ENCODE results near the gene C8A.

Gene C8A

DNA sequence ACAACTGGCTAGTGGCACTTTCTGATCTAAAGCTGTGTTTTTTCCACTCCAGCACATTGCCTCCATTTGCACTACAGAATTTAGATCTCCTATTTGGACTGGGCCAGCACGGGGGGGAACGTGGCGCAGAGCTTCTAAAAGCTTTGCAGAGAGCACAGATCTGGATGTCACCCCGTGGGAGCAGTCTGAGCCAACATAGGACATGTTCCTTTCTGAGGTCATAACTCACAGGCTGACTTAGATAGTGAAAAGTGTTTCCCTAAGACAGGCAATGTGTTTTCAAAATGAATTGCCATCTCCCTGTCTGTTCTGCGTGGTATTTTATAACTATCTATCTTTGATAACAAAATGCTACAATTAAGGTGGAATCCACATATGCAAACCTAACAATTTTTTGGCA, 3.7 kb upstream of the C8A start:
- CTCF ChIA-PET: no interaction called here
- Mint-ChIP-seq H3K36me3 (no peaks in the 10 kb centered on the region), H3K4me3 (no peak overlapping the region), H3K27me3 (peaks cover 5% of the 10 kb centered on the region), H3K27ac (no peak overlapping the region), H3K4me1 (no peaks in the 10 kb centered on the region), H3K9me3 (no peaks in the 10 kb centered on the region)
- no peak for DNase-seq

- no peak overlapping the region for H3K4me3 Mint-ChIP-seq
- CTCF ChIA-PET: no interaction called here
- DNase-seq: no peak
- H3K9me3 Mint-ChIP-seq: no peaks in the 10 kb centered on the region
- H3K4me1 Mint-ChIP-seq: no peaks in the 10 kb centered on the region
- peaks cover 2% of the 10 kb centered on the region for H3K27me3 Mint-ChIP-seq
- no peak overlapping the region for H3K27ac Mint-ChIP-seq
- no peaks in the 10 kb centered on the region for H3K36me3 Mint-ChIP-seq
Observed at GRCh38 chr1:56852476-56852875, 2.1 kb upstream of the C8A start.

DNA sequence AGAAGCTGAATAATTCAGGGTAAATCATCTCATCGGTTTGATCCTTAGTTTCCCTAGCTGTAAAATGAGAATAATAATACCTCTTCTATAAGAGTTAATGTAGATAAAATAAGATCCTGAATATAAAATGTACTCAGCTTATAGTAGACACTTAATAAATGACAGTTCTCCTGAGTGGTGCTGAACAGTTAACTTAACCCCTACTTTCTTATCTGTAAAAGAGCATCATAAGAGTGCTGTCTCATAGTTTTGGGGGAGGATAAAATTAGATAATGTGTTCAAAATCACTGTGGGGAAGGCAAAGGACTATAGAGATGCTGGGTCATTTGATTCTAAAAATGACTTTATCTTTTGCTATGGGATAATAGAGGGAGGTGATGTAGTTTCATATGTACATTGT, 593 bp downstream of the C8A start:
- CTCF ChIA-PET: no interaction called here
- H3K4me3 Mint-ChIP-seq: no peak overlapping the region
- no peaks in the 10 kb centered on the region for H3K4me1 Mint-ChIP-seq
- no peaks in the 10 kb centered on the region for H3K9me3 Mint-ChIP-seq
- no peaks in the 10 kb centered on the region for H3K36me3 Mint-ChIP-seq
- no peak for DNase-seq
- no peak overlapping the region for H3K27ac Mint-ChIP-seq
- H3K27me3 Mint-ChIP-seq: no peaks in the 10 kb centered on the region

- Mint-ChIP-seq H3K36me3 (no peaks in the 10 kb centered on the region), H3K4me1 (no peaks in the 10 kb centered on the region), H3K4me3 (no peak overlapping the region), H3K27ac (no peak overlapping the region), H3K27me3 (no peaks in the 10 kb centered on the region), H3K9me3 (no peaks in the 10 kb centered on the region)
- CTCF ChIA-PET: no interaction called here
- DNase-seq: no peak
Observed at GRCh38 chr1:56856186-56856585, 1.6 kb downstream of the C8A start.

DNA sequence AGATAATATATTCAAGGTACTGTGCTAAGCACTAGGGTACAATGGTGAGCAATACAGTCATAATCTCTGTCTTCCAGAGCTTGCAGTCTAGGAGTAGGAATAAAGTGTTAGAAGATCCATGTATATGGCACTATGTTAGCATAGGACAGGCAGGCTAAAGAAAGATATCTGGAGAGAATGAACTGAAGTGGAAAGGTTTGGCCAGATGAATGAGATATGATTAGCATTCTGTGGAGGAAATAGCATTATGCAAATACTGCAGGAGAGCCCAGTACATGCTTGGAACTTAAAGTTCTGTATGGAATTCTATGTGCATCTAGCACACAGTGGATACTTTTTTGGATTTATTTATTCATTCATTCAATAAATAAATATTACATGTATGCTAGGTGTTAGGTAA, 4.7 kb downstream of the C8A start:
- Mint-ChIP-seq H3K4me1 (no peaks in the 10 kb centered on the region), H3K9me3 (no peaks in the 10 kb centered on the region), H3K27me3 (no peaks in the 10 kb centered on the region), H3K36me3 (no peaks in the 10 kb centered on the region), H3K27ac (no peak overlapping the region), H3K4me3 (no peak overlapping the region)
- DNase-seq: no peak
- CTCF ChIA-PET: no interaction called here

- Mint-ChIP-seq H3K27me3 (no peaks in the 10 kb centered on the region), H3K9me3 (no peaks in the 10 kb centered on the region), H3K4me3 (no peak overlapping the region), H3K4me1 (no peaks in the 10 kb centered on the region), H3K36me3 (no peaks in the 10 kb centered on the region), H3K27ac (no peak overlapping the region)
- CTCF ChIA-PET: no interaction called here
- DNase-seq: no peak
Observed at GRCh38 chr1:56863265-56863992, 8.8 kb downstream of the C8A start.

GRCh38 chr1:56864430-56864829, 9.8 kb downstream of the C8A start:
- H3K4me1 Mint-ChIP-seq: no peaks in the 10 kb centered on the region
- H3K27ac Mint-ChIP-seq: no peak overlapping the region
- H3K9me3 Mint-ChIP-seq: no peaks in the 10 kb centered on the region
- no peak for DNase-seq
- no peaks in the 10 kb centered on the region for H3K27me3 Mint-ChIP-seq
- CTCF ChIA-PET: no interaction called here
- no peaks in the 10 kb centered on the region for H3K36me3 Mint-ChIP-seq
- H3K4me3 Mint-ChIP-seq: no peak overlapping the region

GRCh38 chr1:56866656-56867055, 12.1 kb downstream of the C8A start:
- Mint-ChIP-seq H3K4me1 (no peaks in the 10 kb centered on the region), H3K36me3 (no peaks in the 10 kb centered on the region), H3K9me3 (no peaks in the 10 kb centered on the region), H3K27ac (no peak overlapping the region), H3K27me3 (no peaks in the 10 kb centered on the region), H3K4me3 (no peak overlapping the region)
- DNase-seq: no peak
- CTCF ChIA-PET: no interaction called here

DNA sequence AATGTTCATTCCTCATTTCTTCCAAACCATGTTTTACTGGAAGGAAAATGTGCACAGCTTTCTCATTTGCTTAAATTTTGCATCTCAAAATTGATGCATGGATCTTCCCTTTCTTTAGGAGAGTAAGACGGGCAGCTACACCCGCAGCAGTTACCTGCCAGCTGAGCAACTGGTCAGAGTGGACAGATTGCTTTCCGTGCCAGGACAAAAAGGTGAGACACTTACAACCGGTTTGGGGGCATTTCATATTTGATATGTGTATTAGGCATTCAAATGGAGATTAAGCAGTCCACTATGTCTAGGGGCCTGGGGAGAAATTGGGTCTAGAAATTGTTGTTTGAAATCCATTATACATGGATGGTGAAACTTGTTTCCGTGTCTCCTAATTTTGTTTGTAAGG, 12.9 kb downstream of the C8A start:
- CTCF ChIA-PET: no interaction called here
- H3K4me3 Mint-ChIP-seq: no peak overlapping the region
- H3K36me3 Mint-ChIP-seq: no peaks in the 10 kb centered on the region
- no peak for DNase-seq
- H3K4me1 Mint-ChIP-seq: no peaks in the 10 kb centered on the region
- no peaks in the 10 kb centered on the region for H3K9me3 Mint-ChIP-seq
- no peak overlapping the region for H3K27ac Mint-ChIP-seq
- H3K27me3 Mint-ChIP-seq: no peaks in the 10 kb centered on the region

DNA sequence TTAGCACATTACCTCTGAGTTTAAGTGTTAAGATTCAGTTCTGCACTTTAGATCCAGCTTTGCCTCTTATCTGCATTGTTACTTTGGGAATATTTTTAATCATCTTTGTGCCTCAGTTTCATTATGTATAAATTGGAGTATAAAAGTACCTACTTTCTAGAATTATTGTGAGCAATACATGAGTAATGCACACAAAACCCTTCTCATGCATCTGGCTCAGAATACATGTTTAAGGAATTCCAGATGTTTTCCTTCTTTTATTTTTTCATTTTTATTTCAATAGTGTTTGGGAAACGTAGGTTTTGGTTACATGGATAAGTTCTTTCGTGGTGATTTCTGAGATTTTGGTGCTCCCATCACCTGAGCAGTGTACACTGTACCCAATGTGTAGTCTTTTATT, 14.2 kb downstream of the C8A start:
- no peak for DNase-seq
- H3K36me3 Mint-ChIP-seq: no peaks in the 10 kb centered on the region
- CTCF ChIA-PET: no interaction called here
- no peaks in the 10 kb centered on the region for H3K9me3 Mint-ChIP-seq
- H3K27ac Mint-ChIP-seq: no peak overlapping the region
- H3K4me1 Mint-ChIP-seq: no peaks in the 10 kb centered on the region
- H3K27me3 Mint-ChIP-seq: no peaks in the 10 kb centered on the region
- no peak overlapping the region for H3K4me3 Mint-ChIP-seq

- Mint-ChIP-seq H3K4me3 (no peak overlapping the region), H3K27ac (no peak overlapping the region), H3K4me1 (no peaks in the 10 kb centered on the region), H3K36me3 (no peaks in the 10 kb centered on the region), H3K27me3 (no peaks in the 10 kb centered on the region), H3K9me3 (no peaks in the 10 kb centered on the region)
- no peak for DNase-seq
- CTCF ChIA-PET: no interaction called here
Observed at GRCh38 chr1:56872597-56872996, 18.0 kb downstream of the C8A start.

GRCh38 chr1:56873213-56873612, 18.6 kb downstream of the C8A start:
- Mint-ChIP-seq H3K4me3 (no peak overlapping the region), H3K9me3 (no peaks in the 10 kb centered on the region), H3K4me1 (no peaks in the 10 kb centered on the region), H3K27me3 (no peaks in the 10 kb centered on the region), H3K36me3 (no peaks in the 10 kb centered on the region), H3K27ac (no peak overlapping the region)
- CTCF ChIA-PET: no interaction called here
- no peak for DNase-seq

DNA sequence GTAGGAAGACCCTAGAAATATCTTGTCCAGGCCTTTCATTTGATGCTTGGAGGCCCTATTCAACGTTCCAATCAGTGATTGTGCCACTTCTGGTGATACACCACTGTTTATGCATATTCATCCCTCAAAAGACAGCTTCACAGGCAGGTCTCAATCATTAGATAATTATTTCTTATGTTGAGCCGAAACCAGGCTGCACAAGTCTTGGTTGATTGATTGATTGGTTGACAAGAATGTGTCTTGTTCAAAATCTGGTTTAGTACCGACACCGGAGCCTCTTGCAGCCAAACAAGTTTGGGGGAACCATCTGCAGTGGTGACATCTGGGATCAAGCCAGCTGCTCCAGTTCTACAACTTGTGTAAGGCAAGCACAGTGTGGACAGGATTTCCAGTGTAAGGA, 20.1 kb downstream of the C8A start:
- Mint-ChIP-seq H3K27ac (no peak overlapping the region), H3K9me3 (no peaks in the 10 kb centered on the region), H3K4me1 (no peaks in the 10 kb centered on the region), H3K27me3 (no peaks in the 10 kb centered on the region), H3K36me3 (no peaks in the 10 kb centered on the region), H3K4me3 (no peak overlapping the region)
- CTCF ChIA-PET: no interaction called here
- DNase-seq: no peak

DNA sequence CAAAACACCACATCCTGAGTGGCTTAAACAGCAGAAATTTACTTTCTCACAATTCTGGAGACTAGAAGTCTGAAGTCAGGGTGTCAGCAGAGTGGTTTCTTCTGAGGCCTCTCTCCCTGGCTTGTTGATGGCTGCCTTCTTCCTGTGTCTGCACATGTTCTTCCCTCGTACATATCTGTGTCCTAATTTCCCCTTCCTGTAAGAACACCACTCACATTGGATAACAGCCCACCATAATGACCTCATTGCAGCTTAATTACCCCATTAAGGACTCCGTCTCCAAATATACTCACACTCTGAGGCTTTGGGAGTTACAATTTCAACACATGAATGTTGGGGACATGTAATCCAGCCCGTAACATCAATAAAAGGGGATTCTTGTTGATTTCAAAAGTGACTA, 23.4 kb downstream of the C8A start:
- no peak for DNase-seq
- Mint-ChIP-seq H3K27ac (no peak overlapping the region), H3K4me1 (no peaks in the 10 kb centered on the region), H3K27me3 (no peaks in the 10 kb centered on the region), H3K9me3 (no peaks in the 10 kb centered on the region), H3K36me3 (no peaks in the 10 kb centered on the region), H3K4me3 (no peak overlapping the region)
- CTCF ChIA-PET: no interaction called here

GRCh38 chr1:56880774-56881173, 26.2 kb downstream of the C8A start:
- no peaks in the 10 kb centered on the region for H3K4me1 Mint-ChIP-seq
- no peak for DNase-seq
- no peaks in the 10 kb centered on the region for H3K36me3 Mint-ChIP-seq
- H3K27ac Mint-ChIP-seq: no peak overlapping the region
- no peak overlapping the region for H3K4me3 Mint-ChIP-seq
- CTCF ChIA-PET: no interaction called here
- H3K27me3 Mint-ChIP-seq: no peaks in the 10 kb centered on the region
- no peaks in the 10 kb centered on the region for H3K9me3 Mint-ChIP-seq

DNA sequence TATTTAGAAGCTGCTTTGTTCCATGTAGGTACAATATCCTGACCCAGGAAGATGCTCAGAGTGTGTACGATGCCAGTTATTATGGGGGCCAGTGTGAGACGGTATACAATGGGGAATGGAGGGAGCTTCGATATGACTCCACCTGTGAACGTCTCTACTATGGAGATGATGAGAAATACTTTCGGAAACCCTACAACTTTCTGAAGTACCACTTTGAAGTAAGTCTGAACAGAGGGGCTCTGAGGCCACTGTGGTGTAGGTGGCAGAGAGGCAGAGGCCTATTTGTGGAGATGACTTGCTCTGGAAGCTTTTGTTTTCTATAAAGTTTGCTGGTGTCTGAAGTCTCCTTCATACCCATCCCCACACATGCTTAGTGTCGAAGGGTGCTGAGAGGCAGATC, 26.8 kb downstream of the C8A start:
- DNase-seq: no peak
- Mint-ChIP-seq H3K9me3 (no peaks in the 10 kb centered on the region), H3K4me3 (no peak overlapping the region), H3K27me3 (no peaks in the 10 kb centered on the region), H3K4me1 (no peaks in the 10 kb centered on the region), H3K27ac (no peak overlapping the region), H3K36me3 (no peaks in the 10 kb centered on the region)
- CTCF ChIA-PET: no interaction called here

All from activated naive CD4-positive, alpha-beta T cell treated with anti-CD3 and anti-CD28 coated beads, Interleukin-2, amount 10 ng/mL, durations not matched to agents 7 days and 5 days (primary cell).